ENCODE measurements around the gene RAB34. TPM values are rescaled to one million over a fixed set of nuclear protein-coding genes. Genes with fewer than 3 reads are reported as not detected.

Gene RAB34
- total and polyA plus RNA-seq, 9 of the 15 experiments (the other 6 are each of a cell fraction or from before 2014, with no cell fraction given): 0.07 to 3.8 (median 0.46) TPM; not detected in 1

GRCh38 chr17:28723159-28723835 is 5.6 kb upstream of the RAB34 start (continued):
- no peak for TF ChIP-seq MEIS2 (IDR thresholded peaks at IDR 0.05; ENCODE audit: partially characterized antibody)
- TF ChIP-seq TEAD4 (IDR thresholded peaks at IDR 0.05; ENCODE audit: low read length): no peak
- TF ChIP-seq TEAD4 (CRISPR knock-in tag; IDR thresholded peaks at IDR 0.05; ENCODE audit: borderline replicate concordance): no peak
- no peak for TF ChIP-seq GABPB1 (CRISPR knock-in tag; IDR thresholded peaks at IDR 0.05)
- 0 out of 2 replicates have a peak, but pooled peaks have one; percentile 37 for TF ChIP-seq RBFOX2 (IDR thresholded peaks at IDR 0.05; ENCODE audit: low read depth, low read length)
- TF ChIP-seq, protein P1, sequence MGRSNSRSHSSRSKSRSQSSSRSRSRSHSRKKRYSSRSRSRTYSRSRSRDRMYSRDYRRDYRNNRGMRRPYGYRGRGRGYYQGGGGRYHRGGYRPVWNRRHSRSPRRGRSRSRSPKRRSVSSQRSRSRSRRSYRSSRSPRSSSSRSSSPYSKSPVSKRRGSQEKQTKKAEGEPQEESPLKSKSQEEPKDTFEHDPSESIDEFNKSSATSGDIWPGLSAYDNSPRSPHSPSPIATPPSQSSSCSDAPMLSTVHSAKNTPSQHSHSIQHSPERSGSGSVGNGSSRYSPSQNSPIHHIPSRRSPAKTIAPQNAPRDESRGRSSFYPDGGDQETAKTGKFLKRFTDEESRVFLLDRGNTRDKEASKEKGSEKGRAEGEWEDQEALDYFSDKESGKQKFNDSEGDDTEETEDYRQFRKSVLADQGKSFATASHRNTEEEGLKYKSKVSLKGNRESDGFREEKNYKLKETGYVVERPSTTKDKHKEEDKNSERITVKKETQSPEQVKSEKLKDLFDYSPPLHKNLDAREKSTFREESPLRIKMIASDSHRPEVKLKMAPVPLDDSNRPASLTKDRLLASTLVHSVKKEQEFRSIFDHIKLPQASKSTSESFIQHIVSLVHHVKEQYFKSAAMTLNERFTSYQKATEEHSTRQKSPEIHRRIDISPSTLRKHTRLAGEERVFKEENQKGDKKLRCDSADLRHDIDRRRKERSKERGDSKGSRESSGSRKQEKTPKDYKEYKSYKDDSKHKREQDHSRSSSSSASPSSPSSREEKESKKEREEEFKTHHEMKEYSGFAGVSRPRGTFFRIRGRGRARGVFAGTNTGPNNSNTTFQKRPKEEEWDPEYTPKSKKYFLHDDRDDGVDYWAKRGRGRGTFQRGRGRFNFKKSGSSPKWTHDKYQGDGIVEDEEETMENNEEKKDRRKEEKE (IDR thresholded peaks at IDR 0.05; ENCODE audit: borderline replicate concordance in 1 of 2, control insufficient read depth in 1 of 2, low read depth in 2 of 2, low read length in 1 of 2): 0 out of 4 replicates have a peak, but pooled peaks of 1 of the 2 experiments have one; percentile 39
- no peak for TF ChIP-seq ZHX1 (conservative IDR thresholded peaks at IDR 0.05; ENCODE audit: low read length)
- TF ChIP-seq RFX1 (IDR thresholded peaks at IDR 0.05): no peak
- no peak for TF ChIP-seq TRIM28 (IDR thresholded peaks at IDR 0.05)
- no peak for TF ChIP-seq ZNF212 (CRISPR knock-in tag; IDR thresholded peaks at IDR 0.05)
- no peak for TF ChIP-seq ELF1 (tag; IDR thresholded peaks at IDR 0.05)
- TF ChIP-seq HDAC2 (IDR thresholded peaks at IDR 0.05): no peak
- no peak for TF ChIP-seq BRD9 (IDR thresholded peaks at IDR 0.05; ENCODE audit: low read depth, partially characterized antibody)
- TF ChIP-seq CBX3 (IDR thresholded peaks at IDR 0.05; ENCODE audit: borderline replicate concordance in 1 of 2, low read length in 2 of 2): no peak
- no peak for TF ChIP-seq HMGN3 (IDR thresholded peaks at IDR 0.05; ENCODE audit: borderline replicate concordance, extremely low read depth, insufficient read length, low read depth, low read length)
- TF ChIP-seq MTA3 (IDR thresholded peaks at IDR 0.05; ENCODE audit: borderline replicate concordance): no peak
- TF ChIP-seq, protein P2, sequence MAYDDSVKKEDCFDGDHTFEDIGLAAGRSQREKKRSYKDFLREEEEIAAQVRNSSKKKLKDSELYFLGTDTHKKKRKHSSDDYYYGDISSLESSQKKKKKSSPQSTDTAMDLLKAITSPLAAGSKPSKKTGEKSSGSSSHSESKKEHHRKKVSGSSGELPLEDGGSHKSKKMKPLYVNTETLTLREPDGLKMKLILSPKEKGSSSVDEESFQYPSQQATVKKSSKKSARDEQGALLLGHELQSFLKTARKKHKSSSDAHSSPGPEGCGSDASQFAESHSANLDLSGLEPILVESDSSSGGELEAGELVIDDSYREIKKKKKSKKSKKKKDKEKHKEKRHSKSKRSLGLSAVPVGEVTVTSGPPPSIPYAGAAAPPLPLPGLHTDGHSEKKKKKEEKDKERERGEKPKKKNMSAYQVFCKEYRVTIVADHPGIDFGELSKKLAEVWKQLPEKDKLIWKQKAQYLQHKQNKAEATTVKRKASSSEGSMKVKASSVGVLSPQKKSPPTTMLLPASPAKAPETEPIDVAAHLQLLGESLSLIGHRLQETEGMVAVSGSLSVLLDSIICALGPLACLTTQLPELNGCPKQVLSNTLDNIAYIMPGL (CRISPR knock-in tag; IDR thresholded peaks at IDR 0.05): no peak
- TF ChIP-seq E2F3 (CRISPR knock-in tag; IDR thresholded peaks at IDR 0.05): no peak
- no peak for TF ChIP-seq ZNF77 (CRISPR knock-in tag; IDR thresholded peaks at IDR 0.05)
- no peak for TF ChIP-seq NCOR1 (IDR thresholded peaks at IDR 0.05)
